22Rv1 (cell line): ENCODE data around the gene ITGBL1.

Source experiments
- H3K27ac ChIP-seq: fragments of 450-650 bp; 2 replicates; pipeline ENCODE4 v1.5.1; 2017
- ZFX ChIP-seq: fragments of 450-650 bp; IDR thresholded peaks from 2 replicates; pipeline ENCODE4 v1.6.1; 2017; ENCODE audit warnings: antibody characterized with exemption, borderline replicate concordance
- TF ChIP-seq, protein P1 (sequence below): fragments of 450-650 bp; IDR thresholded peaks from 2 replicates; pipeline ENCODE4 v1.5.1; 2017; ENCODE audit warnings: mild to moderate bottlenecking

ITGBL1 gene

DNA sequence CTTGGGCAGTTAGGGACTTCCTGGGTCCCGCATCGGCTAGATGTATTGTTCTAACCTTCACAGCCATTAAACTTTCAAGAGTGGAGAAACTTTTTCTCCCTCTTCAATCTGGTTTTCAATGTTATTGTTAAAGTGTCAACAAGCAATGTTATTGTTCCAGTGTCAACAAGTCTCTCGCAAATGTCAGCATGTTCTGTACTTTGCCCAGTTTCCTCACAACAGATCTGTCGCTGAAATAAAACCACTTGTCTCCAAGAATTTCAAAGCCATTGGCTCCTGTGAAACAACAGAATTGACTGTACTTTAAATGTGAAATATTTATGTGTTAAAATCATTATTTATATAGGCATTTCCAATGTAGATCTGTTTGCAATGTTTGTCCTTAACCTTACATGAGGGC lies 138.0 kb downstream of the ITGBL1 start:
- TF ChIP-seq ZFX, result no peak
- TF ChIP-seq, protein P1, sequence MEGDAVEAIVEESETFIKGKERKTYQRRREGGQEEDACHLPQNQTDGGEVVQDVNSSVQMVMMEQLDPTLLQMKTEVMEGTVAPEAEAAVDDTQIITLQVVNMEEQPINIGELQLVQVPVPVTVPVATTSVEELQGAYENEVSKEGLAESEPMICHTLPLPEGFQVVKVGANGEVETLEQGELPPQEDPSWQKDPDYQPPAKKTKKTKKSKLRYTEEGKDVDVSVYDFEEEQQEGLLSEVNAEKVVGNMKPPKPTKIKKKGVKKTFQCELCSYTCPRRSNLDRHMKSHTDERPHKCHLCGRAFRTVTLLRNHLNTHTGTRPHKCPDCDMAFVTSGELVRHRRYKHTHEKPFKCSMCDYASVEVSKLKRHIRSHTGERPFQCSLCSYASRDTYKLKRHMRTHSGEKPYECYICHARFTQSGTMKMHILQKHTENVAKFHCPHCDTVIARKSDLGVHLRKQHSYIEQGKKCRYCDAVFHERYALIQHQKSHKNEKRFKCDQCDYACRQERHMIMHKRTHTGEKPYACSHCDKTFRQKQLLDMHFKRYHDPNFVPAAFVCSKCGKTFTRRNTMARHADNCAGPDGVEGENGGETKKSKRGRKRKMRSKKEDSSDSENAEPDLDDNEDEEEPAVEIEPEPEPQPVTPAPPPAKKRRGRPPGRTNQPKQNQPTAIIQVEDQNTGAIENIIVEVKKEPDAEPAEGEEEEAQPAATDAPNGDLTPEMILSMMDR, result no peak
- no peak overlapping the region for H3K27ac ChIP-seq

DNA sequence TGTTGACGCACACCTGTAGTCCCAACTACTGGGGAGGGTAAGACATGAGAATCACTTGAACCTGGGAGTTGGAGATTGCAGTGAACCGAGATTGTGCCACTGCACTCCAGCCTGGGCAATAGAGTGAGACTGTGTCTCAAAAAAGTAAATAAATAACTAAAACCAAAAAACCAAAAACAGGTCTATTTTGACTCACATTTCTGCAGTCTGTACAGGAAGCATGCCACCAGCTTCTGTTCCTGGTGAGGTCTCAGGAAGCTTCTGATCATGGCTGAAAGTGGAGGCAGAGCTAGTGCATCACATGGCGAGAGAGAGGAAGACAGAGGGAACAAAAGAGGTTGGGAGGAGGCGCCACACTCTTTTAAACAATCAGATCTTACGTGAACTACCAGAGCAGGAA lies 142.5 kb downstream of the ITGBL1 start:
- H3K27ac ChIP-seq, result no peak overlapping the region
- no peak for TF ChIP-seq ZFX
- TF ChIP-seq, protein P1, result no peak

DNA sequence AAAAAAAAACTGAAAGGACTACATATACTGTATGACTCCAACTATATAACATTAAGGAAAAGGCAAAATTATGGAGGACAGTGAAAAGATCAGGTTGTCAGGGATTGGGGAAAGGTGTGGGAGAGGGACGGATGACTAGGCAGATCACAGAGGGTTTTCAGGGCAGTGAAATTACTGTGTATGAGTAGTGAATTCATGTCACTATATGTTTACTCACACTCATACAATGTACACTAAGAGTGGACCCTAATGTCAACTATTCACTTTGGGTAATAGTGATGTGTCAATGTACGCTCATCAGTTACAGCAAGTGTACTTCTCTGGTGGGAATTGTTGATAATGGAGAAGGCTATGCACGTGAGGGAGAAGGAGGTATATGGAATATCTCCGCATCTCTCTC lies 144.3 kb downstream of the ITGBL1 start:
- TF ChIP-seq, protein P1, result no peak
- TF ChIP-seq ZFX, result no peak
- H3K27ac ChIP-seq, result no peak overlapping the region

DNA sequence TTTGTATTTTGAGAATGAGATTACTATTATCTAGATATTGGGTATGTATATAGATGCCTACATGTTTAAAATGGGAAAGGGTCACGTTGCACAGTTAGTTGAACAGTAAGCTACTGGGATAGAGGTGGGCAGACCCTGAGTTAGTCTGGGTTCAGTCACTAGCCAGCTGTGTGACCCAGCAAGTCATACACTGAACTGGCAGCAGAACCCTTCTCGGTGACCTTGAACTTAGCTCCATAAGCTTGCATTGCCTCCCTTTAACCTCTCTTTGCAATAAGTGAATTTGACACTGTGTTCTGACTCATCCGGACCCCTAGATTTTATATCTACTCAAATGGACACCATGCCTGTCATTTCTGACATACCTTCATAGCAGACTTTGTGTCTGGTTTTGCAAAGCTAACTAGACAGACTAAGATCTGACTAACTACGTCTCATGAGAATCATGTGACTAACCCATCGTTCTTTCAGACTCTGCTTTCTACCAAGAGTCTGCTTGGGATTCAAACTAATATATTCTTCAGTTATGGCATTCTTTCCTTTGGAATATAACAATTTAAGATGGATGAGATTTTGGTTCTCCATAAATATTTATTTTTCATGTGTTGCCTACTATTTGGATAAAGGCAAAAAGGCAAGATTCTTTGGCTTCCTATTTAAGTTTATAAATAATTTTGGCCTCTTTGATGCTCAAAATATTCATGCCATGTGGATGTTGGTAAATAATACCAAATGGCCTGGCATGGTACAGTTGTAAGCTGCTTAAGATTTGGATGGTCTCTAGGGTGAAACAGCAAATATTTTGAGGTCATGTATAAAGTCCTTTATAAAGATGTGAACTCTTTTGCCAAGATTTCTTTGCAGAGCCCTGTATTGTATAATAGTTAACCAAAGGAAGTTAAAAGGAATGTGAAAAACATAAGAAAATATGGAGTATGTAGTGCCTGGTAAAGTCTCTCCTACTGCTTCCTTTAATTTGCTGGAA lies 159.3 kb downstream of the ITGBL1 start:
- no peak overlapping the region for H3K27ac ChIP-seq
- no peak for TF ChIP-seq ZFX
- TF ChIP-seq, protein P1, result no peak

DNA sequence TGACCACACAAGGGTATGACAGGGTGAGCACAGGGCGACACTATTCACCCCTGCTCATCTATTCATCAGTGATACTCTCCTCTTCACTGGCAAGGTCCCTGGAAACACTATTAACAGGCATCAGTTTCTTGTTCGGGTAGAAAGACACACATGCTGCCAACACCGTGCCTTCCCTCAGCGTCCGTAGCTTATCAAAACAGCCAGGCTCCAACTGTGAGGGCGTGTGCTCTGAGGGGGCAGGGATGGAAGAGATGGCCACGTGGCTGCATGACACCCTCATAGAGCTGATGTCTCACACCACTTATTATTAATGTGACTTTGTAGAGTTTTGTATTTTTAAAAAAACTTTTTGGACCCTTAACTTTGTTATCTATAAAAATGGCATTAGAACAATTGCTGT lies 160.3 kb downstream of the ITGBL1 start:
- no peak overlapping the region for H3K27ac ChIP-seq
- no peak for TF ChIP-seq ZFX
- TF ChIP-seq, protein P1, result no peak

DNA sequence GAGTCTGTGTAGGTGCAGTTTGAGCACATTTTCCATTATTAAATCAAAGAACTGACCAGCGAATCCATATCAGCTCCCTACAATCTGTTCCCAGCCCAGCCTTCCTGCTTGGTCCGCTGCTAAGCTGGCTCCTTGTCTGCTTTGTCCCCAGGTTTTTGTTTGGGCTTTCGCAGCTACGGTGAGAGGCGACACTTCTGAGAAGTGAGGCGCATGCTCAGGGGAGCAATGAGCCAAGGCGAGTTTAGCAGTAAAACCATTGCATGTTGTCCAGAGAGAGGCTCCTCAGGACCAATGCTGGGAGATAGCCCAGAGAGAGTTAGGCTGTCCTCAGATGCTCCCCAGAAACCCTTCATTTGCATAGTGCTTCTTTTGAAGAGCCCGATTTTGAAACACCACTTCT lies 162.0 kb downstream of the ITGBL1 start:
- H3K27ac ChIP-seq, result no peak overlapping the region
- no peak for TF ChIP-seq ZFX
- TF ChIP-seq, protein P1, result no peak

DNA sequence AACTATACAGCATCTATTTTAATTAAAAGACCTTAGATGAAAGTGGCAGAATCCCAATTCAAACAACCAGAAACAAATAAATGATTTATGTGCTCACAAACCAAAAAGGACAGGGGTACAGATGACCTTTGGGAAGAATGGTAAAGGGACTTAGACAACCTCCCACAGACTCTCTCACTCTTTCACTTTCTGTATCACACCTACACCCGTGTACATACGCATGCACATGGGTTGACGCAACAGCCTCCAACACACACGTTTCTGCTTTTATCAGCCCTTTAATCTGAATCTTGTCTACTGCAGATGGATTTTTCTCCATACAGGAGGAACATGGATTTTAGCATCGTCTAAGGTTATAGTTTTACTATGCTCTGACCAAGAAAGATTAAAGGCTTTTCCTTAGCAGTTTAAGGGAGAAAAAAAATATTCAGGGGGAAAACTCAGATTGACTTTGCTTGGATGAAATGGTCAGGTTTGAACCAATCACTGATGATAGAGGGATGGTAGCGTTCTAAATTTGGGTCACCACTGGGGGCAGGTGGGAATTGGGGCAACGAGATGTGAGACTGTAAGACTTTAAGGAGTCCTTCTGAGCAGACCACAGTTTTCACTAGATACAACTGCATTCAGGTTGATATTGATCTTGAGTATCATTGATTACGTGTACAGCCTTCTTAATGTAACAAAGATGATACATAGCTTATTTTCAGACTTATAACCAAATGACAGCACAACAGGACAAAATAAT lies 166.1 kb downstream of the ITGBL1 start:
- no peak overlapping the region for H3K27ac ChIP-seq
- no peak for TF ChIP-seq ZFX
- TF ChIP-seq, protein P1, result no peak
